RWPE2 (cell line): ENCODE results near the gene CPT1A.
A peak's percentile ranks its signal among the peaks of the same experiment; 100 is the strongest.
"Not testable (repeated sequence)": the region's sequence is repeated elsewhere in the genome, so short reads cannot be mapped to it uniquely, and the experiment has no call there.

ENCODE experiments used
- ATAC-seq: fragments of 200-7000 bp; cut with Tn5 transposase; 3 replicates; pipeline ENCODE4 v1.9.1; 2021; ENCODE audit warnings: low read depth
- DNase-seq: peaks from one replicate; pipeline ENCODE4 v3.0.0-alpha.2; 2020; ENCODE audit warnings: low spot score
- H3K27ac ChIP-seq: fragments of 450-650 bp; 2 replicates; pipeline ENCODE4 v1.5.1; 2017; ENCODE audit warnings: mild to moderate bottlenecking; ENCODE audit not compliant: poor library complexity, severe bottlenecking
- H3K27me3 ChIP-seq: fragments of 250-450 bp; sonication (Bioruptor Pico); 2 replicates; pipeline ENCODE4 v1.5.1; 2021; ENCODE audit warnings: mild to moderate bottlenecking, moderate library complexity; ENCODE audit not compliant: insufficient read depth, poor library complexity, severe bottlenecking
- H3K36me3 ChIP-seq: fragments of 250-450 bp; sonication (Bioruptor Pico); 2 replicates; pipeline ENCODE4 v1.5.1; 2020; ENCODE audit warnings: low read depth, mild to moderate bottlenecking, moderate library complexity
- H3K4me1 ChIP-seq: fragments of 250-450 bp; sonication (Bioruptor Pico); 2 replicates; pipeline ENCODE4 v1.5.1; 2021; ENCODE audit warnings: mild to moderate bottlenecking, moderate library complexity; ENCODE audit not compliant: insufficient read depth, poor library complexity, severe bottlenecking
- H3K4me3 ChIP-seq: fragments of 250-450 bp; sonication (Bioruptor Pico); 2 replicates; pipeline ENCODE4 v1.5.1; 2021; ENCODE audit warnings: mild to moderate bottlenecking, moderate library complexity; ENCODE audit not compliant: severe bottlenecking
- H3K9me3 ChIP-seq: fragments of 250-450 bp; sonication (Bioruptor Pico); 2 replicates; pipeline ENCODE4 v1.5.1; 2021; ENCODE audit warnings: mild to moderate bottlenecking, moderate library complexity; ENCODE audit not compliant: severe bottlenecking
- TF ChIP-seq, protein P1 (sequence below): fragments of 450-650 bp; IDR thresholded peaks from one replicate; pipeline ENCODE4 v1.5.1; 2017; ENCODE audit warnings: mild to moderate bottlenecking, moderate library complexity; ENCODE audit not compliant: poor library complexity, severe bottlenecking

The CPT1A gene

DNA sequence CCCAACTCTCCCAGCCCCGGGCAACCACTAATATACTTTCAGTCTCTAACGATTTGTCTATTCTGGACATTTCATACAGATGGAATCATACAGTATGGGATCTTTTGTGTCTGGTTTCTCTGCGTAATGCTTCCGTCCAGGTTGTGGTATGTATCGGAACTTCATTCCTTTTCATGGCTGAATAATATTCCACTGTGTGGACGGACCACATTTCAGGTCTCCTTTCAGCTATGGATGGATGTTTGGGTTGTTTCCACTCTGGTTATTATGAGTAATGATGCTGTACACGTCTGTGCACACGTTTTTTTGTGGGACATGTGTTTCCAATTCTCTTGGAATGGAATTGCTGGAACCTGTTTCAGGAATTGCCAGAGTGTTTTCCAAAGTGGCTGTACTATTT, 17.4 kb upstream of the CPT1A start:
- H3K36me3 ChIP-seq, result no peaks in the 10 kb centered on the region
- H3K27me3 ChIP-seq, result peaks cover 17% of the 10 kb centered on the region
- no peak overlapping the region for H3K4me3 ChIP-seq
- ATAC-seq (no peak), DNase-seq (no peak)
- H3K27ac ChIP-seq, result no peak overlapping the region
- TF ChIP-seq, protein P1, sequence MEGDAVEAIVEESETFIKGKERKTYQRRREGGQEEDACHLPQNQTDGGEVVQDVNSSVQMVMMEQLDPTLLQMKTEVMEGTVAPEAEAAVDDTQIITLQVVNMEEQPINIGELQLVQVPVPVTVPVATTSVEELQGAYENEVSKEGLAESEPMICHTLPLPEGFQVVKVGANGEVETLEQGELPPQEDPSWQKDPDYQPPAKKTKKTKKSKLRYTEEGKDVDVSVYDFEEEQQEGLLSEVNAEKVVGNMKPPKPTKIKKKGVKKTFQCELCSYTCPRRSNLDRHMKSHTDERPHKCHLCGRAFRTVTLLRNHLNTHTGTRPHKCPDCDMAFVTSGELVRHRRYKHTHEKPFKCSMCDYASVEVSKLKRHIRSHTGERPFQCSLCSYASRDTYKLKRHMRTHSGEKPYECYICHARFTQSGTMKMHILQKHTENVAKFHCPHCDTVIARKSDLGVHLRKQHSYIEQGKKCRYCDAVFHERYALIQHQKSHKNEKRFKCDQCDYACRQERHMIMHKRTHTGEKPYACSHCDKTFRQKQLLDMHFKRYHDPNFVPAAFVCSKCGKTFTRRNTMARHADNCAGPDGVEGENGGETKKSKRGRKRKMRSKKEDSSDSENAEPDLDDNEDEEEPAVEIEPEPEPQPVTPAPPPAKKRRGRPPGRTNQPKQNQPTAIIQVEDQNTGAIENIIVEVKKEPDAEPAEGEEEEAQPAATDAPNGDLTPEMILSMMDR, result no peak
- no peaks in the 10 kb centered on the region for H3K4me1 ChIP-seq
- H3K9me3 ChIP-seq, result peaks cover 4% of the 10 kb centered on the region

DNA sequence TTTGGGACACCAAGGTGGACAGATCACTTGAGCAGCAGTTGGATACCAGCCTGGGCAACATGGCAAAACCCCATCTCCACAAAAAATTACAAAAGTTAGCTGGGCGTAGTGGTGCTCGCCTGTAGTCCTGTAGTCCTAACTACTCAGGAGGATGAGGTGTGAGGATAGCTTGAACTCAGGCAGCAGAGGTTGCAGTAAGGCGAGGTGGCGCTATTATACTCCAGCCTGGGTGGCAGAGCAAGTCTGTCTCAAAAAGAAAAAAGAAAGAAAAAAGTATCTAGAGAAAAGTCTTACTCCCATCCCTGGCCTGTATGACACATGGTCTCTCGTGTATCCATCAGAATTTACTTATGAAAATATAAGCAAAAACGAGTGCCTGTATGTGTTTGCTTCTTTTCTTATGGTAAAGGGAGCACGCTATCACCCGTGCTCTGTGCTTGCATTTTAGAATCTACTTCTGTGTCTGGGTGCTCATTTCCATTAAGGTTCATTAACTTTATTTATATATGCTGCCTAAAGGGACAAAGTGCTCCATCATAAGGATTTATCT, 15.4 kb upstream of the CPT1A start:
- Histone ChIP-seq H3K27ac (no peak overlapping the region), H3K4me1 (no peaks in the 10 kb centered on the region), H3K36me3 (no peaks in the 10 kb centered on the region), H3K4me3 (no peak overlapping the region), H3K27me3 (peaks cover 30% of the 10 kb centered on the region), H3K9me3 (no peaks in the 10 kb centered on the region)
- no peak for DNase-seq
- TF ChIP-seq, protein P1, result no peak
- peak; percentile 17; the same call in 1 of the 3 replicates for ATAC-seq

DNA sequence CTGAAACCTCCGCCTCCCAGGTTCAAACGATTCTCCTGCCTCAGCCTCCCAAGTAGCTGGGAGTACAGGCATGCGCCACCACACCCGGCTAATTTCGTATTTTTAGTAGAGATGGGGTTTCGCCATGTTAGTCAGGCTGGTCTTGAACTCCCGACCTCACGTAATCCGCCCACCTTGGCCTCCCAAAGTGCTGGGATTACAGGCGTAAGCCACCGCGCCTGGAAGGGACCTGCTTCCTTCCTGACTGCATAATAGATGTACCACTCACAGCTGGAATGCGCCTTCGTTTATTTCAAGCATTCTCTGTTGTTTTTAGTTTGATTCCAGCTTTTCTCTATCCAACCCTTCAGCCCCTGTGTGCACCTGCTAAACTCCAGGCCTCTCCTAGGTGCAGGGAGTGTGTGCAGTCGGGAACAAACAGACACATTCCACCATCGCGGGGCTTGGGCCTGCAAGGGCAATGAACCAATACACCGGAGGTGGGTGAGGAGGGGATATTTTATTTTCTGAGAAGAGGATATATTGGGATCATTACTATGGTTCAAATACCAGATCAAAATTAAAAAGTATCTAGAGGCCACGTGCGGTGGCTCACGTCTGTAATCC, 14.8 kb upstream of the CPT1A start:
- not testable (repeated sequence) for DNase-seq, ATAC-seq, H3K27ac ChIP-seq

DNA sequence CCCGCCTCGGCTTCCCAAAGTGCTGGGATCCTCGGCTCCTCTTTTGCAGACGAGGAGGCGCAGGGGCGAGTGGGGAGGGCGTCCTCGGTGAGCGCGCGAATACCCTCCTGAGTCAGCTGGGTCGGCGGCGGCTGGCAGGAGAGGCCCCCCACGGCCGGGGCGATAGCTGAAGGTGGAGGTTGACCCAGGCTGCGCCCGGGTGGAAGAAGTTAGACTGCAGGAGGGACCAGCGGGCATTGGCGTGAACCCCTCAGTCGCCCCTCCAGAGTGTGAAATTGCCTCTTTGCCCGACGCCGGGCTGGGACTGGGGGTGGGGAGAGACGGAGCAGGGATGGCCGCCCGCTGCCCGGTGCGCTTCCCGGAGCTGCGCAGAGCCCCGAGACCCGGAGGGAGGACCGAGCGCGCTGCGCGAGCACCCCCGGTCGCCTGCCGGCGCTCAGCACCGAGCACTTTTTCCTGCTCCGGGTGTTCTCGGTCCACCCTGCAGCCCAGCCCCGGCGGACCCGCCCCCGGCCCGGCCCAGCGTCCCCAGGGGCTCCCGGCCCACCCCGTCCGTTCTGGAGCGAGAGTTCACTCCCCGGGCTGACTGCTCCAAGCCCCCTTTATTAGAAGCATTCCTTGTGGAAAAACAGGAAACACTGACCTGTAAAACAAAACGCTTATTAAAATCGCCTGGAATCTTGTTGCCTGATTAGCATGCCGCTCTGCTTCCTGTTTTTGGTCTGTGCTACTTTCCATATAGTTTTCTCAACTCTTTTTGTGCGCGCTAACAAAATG, 13.7 kb upstream of the CPT1A start:
- no peak overlapping the region for H3K27ac ChIP-seq
- TF ChIP-seq, protein P1, result no peak
- no peak overlapping the region for H3K4me3 ChIP-seq
- peaks cover 30% of the 10 kb centered on the region for H3K27me3 ChIP-seq
- DNase-seq (no peak), ATAC-seq (no peak)
- no peaks in the 10 kb centered on the region for H3K9me3 ChIP-seq
- no peaks in the 10 kb centered on the region for H3K4me1 ChIP-seq
- H3K36me3 ChIP-seq, result no peaks in the 10 kb centered on the region

More for the DNA sequence above, 14.8 kb upstream of the CPT1A start:
- peaks cover 30% of the 10 kb centered on the region for H3K27me3 ChIP-seq
- not testable (repeated sequence) for H3K4me1 ChIP-seq, H3K9me3 ChIP-seq, H3K36me3 ChIP-seq, H3K4me3 ChIP-seq

DNA sequence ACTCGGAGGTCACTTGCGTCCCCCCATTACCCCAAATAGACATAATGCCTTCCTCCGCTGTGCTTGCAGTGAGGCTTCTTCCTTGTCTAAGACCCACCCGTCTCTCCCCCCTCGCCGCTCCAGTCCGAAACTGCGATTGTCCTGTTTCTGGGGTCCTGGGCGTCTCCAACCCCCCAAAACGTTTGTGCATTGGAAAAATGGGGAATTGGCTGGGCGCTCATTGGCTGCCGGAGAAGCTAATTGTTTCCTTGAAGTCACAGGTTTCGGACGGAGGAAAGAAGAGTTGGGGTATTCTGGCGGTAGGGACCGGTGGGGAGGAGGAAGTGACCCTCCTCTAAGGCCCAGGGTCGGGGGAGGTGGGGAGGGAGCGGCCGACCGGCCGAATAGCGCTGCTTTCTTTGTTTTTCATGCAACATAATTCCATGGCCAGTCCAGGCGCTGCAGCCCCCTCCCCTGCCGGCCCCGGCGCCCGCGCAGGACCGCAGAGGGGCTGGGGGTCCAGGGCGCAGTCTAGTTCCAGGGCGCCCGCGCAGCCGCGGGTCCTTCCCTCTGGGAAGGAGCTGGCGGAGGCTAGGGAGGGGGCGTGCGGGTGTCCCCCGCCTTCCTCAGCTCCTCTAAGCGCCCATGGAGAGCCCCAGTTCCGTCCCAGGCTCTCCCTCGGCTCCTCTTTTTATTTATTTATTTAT, 12.7 kb upstream of the CPT1A start:
- TF ChIP-seq, protein P1, result no peak
- H3K27me3 ChIP-seq, result peaks cover 30% of the 10 kb centered on the region
- no peaks in the 10 kb centered on the region for H3K4me1 ChIP-seq
- no peaks in the 10 kb centered on the region for H3K36me3 ChIP-seq
- no peaks in the 10 kb centered on the region for H3K9me3 ChIP-seq
- H3K4me3 ChIP-seq, result no peak overlapping the region
- DNase-seq (no peak), ATAC-seq (no peak)
- H3K27ac ChIP-seq, result no peak overlapping the region
